ENCODE data around the gene LCE2B. TPM values are rescaled to one million over a fixed set of nuclear protein-coding genes. Genes with fewer than 3 reads are reported as not detected.
"Not testable (repeated sequence)": the region's sequence is repeated elsewhere in the genome, so short reads cannot be mapped to it uniquely, and the experiment has no call there.

LCE2B gene, protein sequence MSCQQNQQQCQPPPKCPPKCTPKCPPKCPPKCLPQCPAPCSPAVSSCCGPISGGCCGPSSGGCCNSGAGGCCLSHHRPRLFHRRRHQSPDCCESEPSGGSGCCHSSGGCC
- total RNA-seq = not detected in 2 replicates

DNA sequence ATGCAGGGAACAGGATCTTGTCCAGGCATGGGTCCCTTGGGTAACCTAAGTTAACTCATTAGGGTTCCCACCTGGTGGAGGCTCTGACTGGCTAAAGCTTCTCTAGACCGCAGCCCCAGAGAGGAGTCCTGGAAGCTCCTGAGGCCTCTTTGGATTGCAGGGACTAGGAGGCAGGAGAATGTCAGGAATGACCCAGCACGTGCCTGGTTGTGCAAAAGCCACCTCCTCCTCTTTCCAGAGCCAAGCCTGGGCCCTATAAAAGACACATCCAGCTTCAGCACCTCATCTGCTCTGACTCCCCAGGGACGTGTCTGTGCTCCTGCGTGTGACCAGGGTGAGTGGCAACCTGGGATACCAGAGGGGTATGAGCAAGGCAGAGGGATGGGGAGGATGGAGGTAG is at the start of gene LCE2B:
Gene LCE2B, plus strand, starts transcription at position 301 of the 400 bp plus-strand sequence. CDS start 721 bp downstream, outside the sequence.
- H3K27me3 Mint-ChIP-seq (ENCODE audit: low read depth); DNase-seq (ENCODE audit: low spot score); H3K36me3 Mint-ChIP-seq (ENCODE audit: low read depth); intact Hi-C loops (cut with micrococcal nuclease); H3K27ac Mint-ChIP-seq; H3K4me1 Mint-ChIP-seq (ENCODE audit: low read depth); H3K4me3 Mint-ChIP-seq (ENCODE audit: low read depth); H3K9me3 Mint-ChIP-seq: not testable (repeated sequence)

DNA sequence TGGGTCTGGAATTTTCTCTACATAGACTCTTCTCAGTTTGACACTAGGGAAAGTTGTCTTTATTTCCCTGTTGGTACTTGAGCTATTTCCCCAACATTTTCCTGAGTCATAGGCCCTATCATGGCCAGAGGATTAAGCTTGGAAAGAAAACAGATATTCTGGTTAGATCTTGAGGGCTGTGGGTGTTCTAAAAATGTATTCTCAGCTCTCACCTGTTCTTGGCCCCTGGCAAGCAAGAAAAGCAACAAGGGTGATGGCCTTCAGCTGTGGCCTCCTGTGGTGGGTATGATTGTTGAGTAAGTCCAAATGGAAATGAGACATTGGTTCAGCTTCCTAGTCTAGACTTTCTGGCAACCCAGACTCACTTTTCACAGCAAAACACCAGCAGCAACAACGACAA is 45.6 kb upstream of the LCE2B start:
- DNase-seq (ENCODE audit: low spot score) = no peak
- intact Hi-C loops (cut with micrococcal nuclease) = no loop called here
- Mint-ChIP-seq H3K27me3 (ENCODE audit: low read depth) (peaks cover 2% of the 10 kb centered on the region), H3K4me1 (ENCODE audit: low read depth) (no peaks in the 10 kb centered on the region), H3K9me3 (no peaks in the 10 kb centered on the region), H3K4me3 (ENCODE audit: low read depth) (no peak overlapping the region), H3K27ac (no peak overlapping the region), H3K36me3 (ENCODE audit: low read depth) (no peaks in the 10 kb centered on the region)

DNA sequence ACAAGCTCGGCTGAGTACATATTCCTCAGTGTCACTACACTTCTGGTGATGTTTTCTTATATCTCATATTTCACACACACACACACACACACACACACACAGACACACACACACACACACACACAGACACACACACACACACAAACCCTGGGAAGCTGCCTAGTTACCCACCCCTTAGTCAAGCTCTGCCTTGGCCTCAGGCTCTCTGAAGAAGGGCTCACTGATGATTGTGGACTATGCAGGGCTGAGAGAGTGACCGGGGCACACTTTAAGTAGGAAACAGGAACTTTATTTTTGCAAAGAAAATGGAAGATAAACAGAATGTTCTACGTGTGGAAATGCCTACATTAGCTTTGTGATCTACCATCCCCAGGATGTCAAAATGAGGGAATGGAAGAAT is 42.0 kb upstream of the LCE2B start:
- Mint-ChIP-seq H3K27me3 (ENCODE audit: low read depth) (peaks cover 2% of the 10 kb centered on the region), H3K4me3 (ENCODE audit: low read depth) (no peak overlapping the region), H3K9me3 (no peaks in the 10 kb centered on the region), H3K4me1 (ENCODE audit: low read depth) (no peaks in the 10 kb centered on the region), H3K36me3 (ENCODE audit: low read depth) (no peaks in the 10 kb centered on the region), H3K27ac (no peak overlapping the region)
- intact Hi-C loops (cut with micrococcal nuclease) = no loop called here
- no peak for DNase-seq (ENCODE audit: low spot score)

DNA sequence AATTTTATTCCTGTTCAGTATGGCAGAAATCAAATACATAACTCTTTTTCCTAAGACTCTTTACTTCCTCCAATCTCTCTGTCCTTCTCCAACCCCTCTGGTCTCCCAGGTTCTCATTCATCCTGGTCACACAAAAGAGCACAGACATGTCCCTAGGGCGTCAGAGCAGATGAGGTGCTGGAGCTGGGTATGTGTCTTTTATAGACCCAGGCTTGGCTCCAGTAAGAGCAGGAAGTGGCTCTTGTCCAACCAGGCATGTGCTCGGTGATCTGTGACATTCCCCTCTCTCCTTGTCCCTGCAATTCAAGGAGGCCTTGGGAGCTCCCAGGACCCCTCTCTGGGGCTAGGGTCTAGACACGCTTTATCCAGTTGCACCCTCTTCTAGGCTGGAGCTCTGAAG is 40.8 kb upstream of the LCE2B start:
- Mint-ChIP-seq H3K4me3 (ENCODE audit: low read depth) (no peak overlapping the region), H3K4me1 (ENCODE audit: low read depth) (no peaks in the 10 kb centered on the region), H3K27me3 (ENCODE audit: low read depth) (peaks cover 5% of the 10 kb centered on the region), H3K36me3 (ENCODE audit: low read depth) (no peaks in the 10 kb centered on the region), H3K9me3 (no peaks in the 10 kb centered on the region), H3K27ac (no peak overlapping the region)
- intact Hi-C loops (cut with micrococcal nuclease) = no loop called here
- no peak for DNase-seq (ENCODE audit: low spot score)

DNA sequence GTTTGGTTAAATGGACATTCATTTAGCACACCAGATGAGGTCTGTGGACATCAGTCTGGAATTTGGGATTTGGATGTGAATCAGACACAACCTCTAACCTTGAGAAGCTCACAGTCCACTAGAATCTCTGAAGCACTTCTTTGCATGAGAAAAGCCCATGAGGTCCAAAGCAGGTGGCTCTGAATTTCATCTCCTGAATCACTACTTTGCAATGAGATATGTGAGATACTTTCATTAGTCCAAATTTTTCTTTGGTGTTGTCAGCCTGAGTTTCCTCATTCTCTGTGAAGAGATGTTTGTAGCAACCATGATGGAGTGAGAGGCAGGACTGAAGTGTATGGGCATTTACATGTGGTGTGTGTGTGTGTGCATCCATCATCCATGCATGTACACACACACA is 39.3 kb upstream of the LCE2B start:
- intact Hi-C loops (cut with micrococcal nuclease) = no loop called here
- Mint-ChIP-seq H3K9me3 (no peaks in the 10 kb centered on the region), H3K27me3 (ENCODE audit: low read depth) (peaks cover 8% of the 10 kb centered on the region), H3K4me3 (ENCODE audit: low read depth) (no peak overlapping the region), H3K4me1 (ENCODE audit: low read depth) (no peaks in the 10 kb centered on the region), H3K36me3 (ENCODE audit: low read depth) (no peaks in the 10 kb centered on the region), H3K27ac (no peak overlapping the region)
- no peak for DNase-seq (ENCODE audit: low spot score)

DNA sequence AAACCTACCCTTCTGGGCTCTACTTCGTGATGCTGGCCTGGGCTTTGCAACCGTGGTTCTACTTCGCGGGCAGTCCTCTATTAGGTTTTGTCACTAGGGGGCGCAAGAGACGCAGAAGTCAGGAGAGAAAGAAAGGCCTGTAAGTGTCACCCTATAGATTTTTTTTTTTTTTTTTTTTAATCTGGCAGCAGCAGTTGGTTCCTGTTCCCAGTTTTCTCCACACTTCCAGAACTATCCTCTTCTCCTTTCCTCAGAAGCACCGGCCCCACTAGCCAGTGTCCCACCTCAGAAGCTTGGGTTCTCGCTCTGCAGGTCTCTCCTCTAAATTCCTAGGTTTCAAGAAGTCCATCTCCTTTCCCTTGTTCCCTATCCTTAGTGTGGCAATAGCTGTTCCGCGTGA is 31.8 kb upstream of the LCE2B start:
- peaks cover 2% of the 10 kb centered on the region for H3K4me1 Mint-ChIP-seq (ENCODE audit: low read depth)
- no peak overlapping the region for H3K27ac Mint-ChIP-seq
- H3K36me3 Mint-ChIP-seq (ENCODE audit: low read depth) = no peaks in the 10 kb centered on the region
- no peak overlapping the region for H3K4me3 Mint-ChIP-seq (ENCODE audit: low read depth)
- H3K9me3 Mint-ChIP-seq = no peaks in the 10 kb centered on the region
- intact Hi-C loops (cut with micrococcal nuclease) = loop anchor here (10.0 kb wide), 1 partner anchor 571 kb away; no protein-coding TSS in a partner anchor
- peaks cover 13% of the 10 kb centered on the region for H3K27me3 Mint-ChIP-seq (ENCODE audit: low read depth)
- DNase-seq (ENCODE audit: low spot score) = peak; percentile 35

DNA sequence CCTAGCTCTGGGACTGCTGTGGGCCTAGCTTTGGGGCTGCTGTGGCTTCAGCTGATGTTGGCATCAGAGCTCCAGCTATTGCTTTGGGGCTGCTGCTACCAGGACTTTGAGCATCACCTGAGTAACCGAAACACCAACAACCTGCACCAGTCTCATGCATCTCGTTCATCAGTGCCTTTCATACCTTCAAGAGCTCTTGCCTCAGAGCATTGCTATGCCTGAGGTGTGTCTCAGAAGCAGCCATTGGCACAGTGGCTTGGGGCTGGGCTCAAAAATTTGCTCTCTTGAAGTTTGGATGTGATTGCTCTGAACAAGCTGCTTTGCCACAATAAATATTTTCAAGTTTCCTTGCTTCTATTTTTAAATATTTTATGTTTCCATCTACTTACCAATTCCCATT is 29.5 kb upstream of the LCE2B start:
- Mint-ChIP-seq H3K4me3 (ENCODE audit: low read depth) (no peak overlapping the region), H3K36me3 (ENCODE audit: low read depth) (no peaks in the 10 kb centered on the region), H3K27ac (no peak overlapping the region), H3K9me3 (no peaks in the 10 kb centered on the region), H3K27me3 (ENCODE audit: low read depth) (peaks cover 10% of the 10 kb centered on the region), H3K4me1 (ENCODE audit: low read depth) (peaks cover 2% of the 10 kb centered on the region)
- DNase-seq (ENCODE audit: low spot score) = no peak
- intact Hi-C loops (cut with micrococcal nuclease) = loop anchor here (10.0 kb wide), 1 partner anchor 568 kb away; no protein-coding TSS in a partner anchor

DNA sequence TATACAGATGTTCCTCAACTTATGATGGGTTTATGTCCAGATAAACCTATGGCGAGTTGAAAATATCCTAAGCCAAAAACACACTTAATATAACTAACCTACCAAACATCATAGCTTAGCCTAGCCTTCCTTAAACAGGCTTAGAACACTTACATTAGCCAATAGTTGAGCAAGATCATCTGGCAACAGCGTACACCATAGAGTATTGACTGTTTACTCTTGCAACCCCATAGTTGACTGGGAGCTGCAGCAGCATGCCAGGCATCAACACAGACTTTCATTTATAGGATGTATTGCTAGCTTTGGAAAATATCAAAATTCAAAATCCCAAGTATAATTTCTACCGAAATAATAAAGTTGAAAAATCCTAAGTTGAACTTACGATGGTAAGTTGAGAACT is 28.2 kb upstream of the LCE2B start:
- H3K27ac Mint-ChIP-seq = no peak overlapping the region
- H3K4me1 Mint-ChIP-seq (ENCODE audit: low read depth) = peaks cover 2% of the 10 kb centered on the region
- H3K9me3 Mint-ChIP-seq = no peaks in the 10 kb centered on the region
- H3K27me3 Mint-ChIP-seq (ENCODE audit: low read depth) = peaks cover 9% of the 10 kb centered on the region
- no peak overlapping the region for H3K4me3 Mint-ChIP-seq (ENCODE audit: low read depth)
- no peaks in the 10 kb centered on the region for H3K36me3 Mint-ChIP-seq (ENCODE audit: low read depth)
- intact Hi-C loops (cut with micrococcal nuclease) = loop anchor here (10.0 kb wide), 1 partner anchor 567 kb away; no protein-coding TSS in a partner anchor
- DNase-seq (ENCODE audit: low spot score) = no peak

DNA sequence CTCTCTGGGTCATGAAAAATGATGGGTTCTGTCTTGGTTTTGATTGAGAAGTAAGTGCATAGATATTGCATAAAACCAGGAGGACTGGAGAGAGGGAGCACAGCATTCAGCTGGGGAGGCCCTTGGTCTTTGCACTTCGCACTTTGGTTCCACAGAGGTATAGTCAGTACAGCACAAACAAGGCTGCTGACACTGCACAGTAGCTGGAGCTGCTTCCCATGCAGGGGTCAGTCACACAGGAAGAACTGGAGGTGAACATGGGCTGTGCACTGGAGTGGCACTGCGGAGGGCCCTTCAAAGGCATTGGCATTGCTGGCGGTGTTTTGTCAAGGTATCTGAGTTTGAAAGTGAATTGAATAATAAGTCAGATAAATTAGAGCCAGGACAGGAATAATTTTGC is 27.3 kb upstream of the LCE2B start:
- no peaks in the 10 kb centered on the region for H3K9me3 Mint-ChIP-seq
- intact Hi-C loops (cut with micrococcal nuclease) = loop anchor here (10.0 kb wide), 1 partner anchor 566 kb away; no protein-coding TSS in a partner anchor
- H3K27ac Mint-ChIP-seq = no peak overlapping the region
- no peak overlapping the region for H3K4me3 Mint-ChIP-seq (ENCODE audit: low read depth)
- H3K27me3 Mint-ChIP-seq (ENCODE audit: low read depth) = peaks cover 7% of the 10 kb centered on the region
- H3K4me1 Mint-ChIP-seq (ENCODE audit: low read depth) = peaks cover 2% of the 10 kb centered on the region
- H3K36me3 Mint-ChIP-seq (ENCODE audit: low read depth) = no peaks in the 10 kb centered on the region
- no peak for DNase-seq (ENCODE audit: low spot score)

DNA sequence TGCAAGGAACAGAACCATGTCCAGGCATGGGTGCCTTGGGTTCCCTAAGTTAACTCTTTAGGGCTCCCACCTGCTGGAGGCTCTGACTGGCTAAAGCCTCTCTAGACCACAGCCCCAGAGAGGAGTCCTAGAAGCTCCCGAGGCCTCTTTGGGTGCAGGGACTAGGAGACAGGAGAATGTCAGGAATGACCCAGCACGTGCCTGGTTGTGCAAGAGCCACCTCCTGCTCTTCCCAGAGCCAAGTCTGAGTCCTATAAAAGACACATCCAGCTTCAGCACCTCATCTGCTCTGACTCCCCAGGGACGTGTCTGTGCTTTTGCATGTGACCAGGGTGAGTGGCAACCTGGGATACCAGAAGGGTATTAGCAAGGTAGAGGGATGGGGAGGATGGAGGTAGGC is 22.8 kb upstream of the LCE2B start, which contains the start of gene LCE2D:
Gene LCE2D, plus strand, starts transcription at position 283 of the 400 bp plus-strand sequence. CDS start 726 bp downstream, outside the sequence.
- Mint-ChIP-seq H3K9me3 (no peaks in the 10 kb centered on the region), H3K4me1 (ENCODE audit: low read depth) (no peaks in the 10 kb centered on the region)

DNA sequence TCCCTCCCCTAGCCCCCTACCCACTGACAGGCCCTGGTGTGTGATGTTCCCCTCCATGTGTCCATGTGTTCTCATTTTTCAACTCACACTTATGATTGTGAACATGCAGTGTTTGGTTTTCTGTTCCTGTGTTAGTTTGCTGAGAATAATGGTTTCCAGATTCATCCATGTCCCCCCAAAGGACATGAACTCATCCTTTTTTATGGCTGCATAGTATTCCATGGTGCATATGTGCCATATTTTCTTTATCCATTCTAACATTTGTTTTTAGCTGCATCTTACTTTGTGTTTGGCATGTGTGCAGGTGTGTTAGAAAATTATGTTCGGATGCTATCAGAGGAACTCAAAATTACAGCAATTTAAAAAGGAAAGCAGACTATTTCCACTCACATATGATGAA is 19.8 kb upstream of the LCE2B start:
- H3K9me3 Mint-ChIP-seq; H3K36me3 Mint-ChIP-seq (ENCODE audit: low read depth); H3K27ac Mint-ChIP-seq; H3K4me3 Mint-ChIP-seq (ENCODE audit: low read depth); H3K4me1 Mint-ChIP-seq (ENCODE audit: low read depth); intact Hi-C loops (cut with micrococcal nuclease); DNase-seq (ENCODE audit: low spot score); H3K27me3 Mint-ChIP-seq (ENCODE audit: low read depth): not testable (repeated sequence)

More for the DNA sequence above, 22.8 kb upstream of the LCE2B start, which contains the start of gene LCE2D:
- Mint-ChIP-seq H3K27me3 (ENCODE audit: low read depth) (peaks cover 3% of the 10 kb centered on the region), H3K4me3 (ENCODE audit: low read depth) (no peak within 1 kb of the TSS), H3K27ac (no peak within 1 kb of the TSS), H3K36me3 (ENCODE audit: low read depth) (no peaks in the 10 kb centered on the region)
- DNase-seq (ENCODE audit: low spot score) = no peak
- intact Hi-C loops (cut with micrococcal nuclease) = no loop called here

DNA sequence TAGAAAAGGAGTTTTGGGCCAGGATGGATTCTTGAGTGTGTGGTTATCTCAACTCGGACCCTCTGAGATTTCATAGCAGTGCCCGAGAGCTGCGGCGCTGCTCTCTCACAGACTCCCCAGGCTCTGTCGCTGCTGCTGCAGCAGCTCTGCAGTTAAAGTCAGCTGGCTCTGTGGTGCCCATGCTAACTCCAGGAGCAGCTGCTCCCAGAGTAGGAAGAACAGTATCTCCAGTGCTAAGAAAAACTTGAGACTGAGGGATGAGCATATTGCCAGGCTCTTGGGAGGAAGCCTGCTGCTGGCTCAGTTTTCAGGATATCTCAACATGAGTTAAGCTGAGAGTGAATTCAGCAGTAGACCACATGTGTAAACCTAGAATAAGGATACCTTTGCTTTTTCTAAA is 18.3 kb upstream of the LCE2B start:
- Mint-ChIP-seq H3K27ac (no peak overlapping the region), H3K36me3 (ENCODE audit: low read depth) (no peaks in the 10 kb centered on the region), H3K4me1 (ENCODE audit: low read depth) (no peaks in the 10 kb centered on the region), H3K9me3 (no peaks in the 10 kb centered on the region), H3K27me3 (ENCODE audit: low read depth) (peaks cover 3% of the 10 kb centered on the region), H3K4me3 (ENCODE audit: low read depth) (no peak overlapping the region)
- no peak for DNase-seq (ENCODE audit: low spot score)
- intact Hi-C loops (cut with micrococcal nuclease) = no loop called here

DNA sequence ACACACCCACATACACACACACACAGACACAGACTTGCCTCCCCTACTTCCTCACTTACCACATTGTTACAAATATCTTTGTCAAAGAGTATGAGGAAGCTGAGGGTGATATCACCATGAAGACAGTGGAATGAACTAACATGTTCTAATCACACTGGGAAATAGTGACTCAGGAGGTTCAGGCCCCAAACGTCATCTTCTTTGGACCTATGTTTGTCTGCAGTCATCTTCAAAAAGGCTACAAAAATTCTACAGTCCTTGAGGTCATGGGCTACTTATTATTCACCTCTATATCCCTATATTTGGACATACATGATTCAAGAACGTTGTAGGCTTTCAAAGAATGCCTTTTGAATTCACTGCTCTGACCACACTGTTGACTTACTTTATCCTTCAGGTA is 12.9 kb upstream of the LCE2B start:
- Mint-ChIP-seq H3K27me3 (ENCODE audit: low read depth) (peaks cover 4% of the 10 kb centered on the region), H3K27ac (no peak overlapping the region), H3K9me3 (no peaks in the 10 kb centered on the region), H3K4me1 (ENCODE audit: low read depth) (no peaks in the 10 kb centered on the region), H3K36me3 (ENCODE audit: low read depth) (no peaks in the 10 kb centered on the region), H3K4me3 (ENCODE audit: low read depth) (no peak overlapping the region)
- intact Hi-C loops (cut with micrococcal nuclease) = no loop called here
- no peak for DNase-seq (ENCODE audit: low spot score)

DNA sequence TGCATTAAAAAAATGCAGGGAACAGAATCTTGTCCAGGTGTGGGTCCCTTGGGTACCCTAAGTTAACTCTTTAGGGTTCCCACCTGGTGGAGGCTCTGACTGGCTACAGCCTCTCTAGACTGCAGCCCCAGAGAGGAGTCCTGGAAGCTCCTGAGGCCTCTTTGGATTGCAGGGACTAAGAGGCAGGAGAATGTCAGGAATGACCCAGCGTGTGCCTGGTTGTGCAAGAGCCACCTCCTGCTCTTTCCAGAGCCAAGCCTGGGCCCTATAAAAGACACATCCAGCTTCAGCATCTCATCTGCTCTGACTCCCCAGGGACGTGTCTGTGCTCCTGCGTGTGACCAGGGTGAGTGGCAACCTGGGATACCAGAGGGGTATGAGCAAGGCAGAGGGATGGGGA is 10.9 kb upstream of the LCE2B start, which contains the start of gene LCE2C:
Gene LCE2C, plus strand, starts transcription at position 297 of the 400 bp plus-strand sequence. CDS start 737 bp downstream, outside the sequence.
- DNase-seq (ENCODE audit: low spot score); H3K9me3 Mint-ChIP-seq; intact Hi-C loops (cut with micrococcal nuclease); H3K27ac Mint-ChIP-seq; H3K36me3 Mint-ChIP-seq (ENCODE audit: low read depth); H3K4me3 Mint-ChIP-seq (ENCODE audit: low read depth); H3K4me1 Mint-ChIP-seq (ENCODE audit: low read depth); H3K27me3 Mint-ChIP-seq (ENCODE audit: low read depth): not testable (repeated sequence)

All from activated T-helper 2 cell treated with anti-CD3 and anti-CD28 coated beads, Interferon-gamma antibody, Interleukin-2, Interleukin-4, amounts not matched to agents 10 μg/mL and 5 μg/mL and 100 μg/mL, durations not matched to agents 14 hours and 24 hours and 36 hours (primary cell).